Progenitor cell of endocrine pancreas (in vitro differentiated cells): Measurements from ENCODE around the gene SLC25A39. TPM values are rescaled to one million over a fixed set of nuclear protein-coding genes. Genes with fewer than 3 reads are reported as not detected.

Source experiments
- DNase-seq: peaks from one replicate; pipeline ENCODE4 v3.0.0; 2021; ENCODE audit warnings: low spot score; ENCODE audit not compliant: unreplicated experiment
- H3K27ac Mint-ChIP-seq: 2 replicates; pipeline ENCODE4 v1.8.0; 2021; ENCODE audit warnings: mild to moderate bottlenecking, moderate library complexity, mixed read lengths
- H3K27me3 Mint-ChIP-seq: 2 replicates; pipeline ENCODE4 v1.8.0; 2021; ENCODE audit warnings: mixed read lengths
- H3K36me3 Mint-ChIP-seq: 2 replicates; pipeline ENCODE4 v1.8.0; 2022; ENCODE audit warnings: mixed read lengths; ENCODE audit not compliant: insufficient read depth
- H3K4me1 Mint-ChIP-seq: 2 replicates; pipeline ENCODE4 v1.8.0; 2021; ENCODE audit warnings: low read depth, mixed read lengths
- H3K4me3 Mint-ChIP-seq: 2 replicates; pipeline ENCODE4 v1.8.0; 2021; ENCODE audit warnings: low read depth, mild to moderate bottlenecking, moderate library complexity, mixed read lengths
- H3K9me3 Mint-ChIP-seq: 2 replicates; pipeline ENCODE4 v1.8.0; 2021; ENCODE audit warnings: low read depth, mixed read lengths
- CTCF ChIP-seq: fragments of 200-600 bp; sonication (generic); IDR thresholded peaks from one replicate; pipeline ENCODE4 v1.5.0; 2021; ENCODE audit warnings: antibody characterized with exemption, mild to moderate bottlenecking; ENCODE audit not compliant: unreplicated experiment
- total RNA-seq: library from RNA; stranded (reverse); gene quantifications from 2 replicates; pipeline ENCODE4 v1.2.1, GENCODE V29; 2021

The SLC25A39 gene
- total RNA-seq, 1 donor from 2014 or later: 139 TPM

GRCh38 chr17:44356241-44356640, 31.6 kb upstream of the SLC25A39 start:
- Mint-ChIP-seq H3K4me1 (peaks cover 10% of the 10 kb centered on the region), H3K27ac (no peak overlapping the region)
- no peak for TF ChIP-seq CTCF

GRCh38 chr17:44355642-44356099, 31.0 kb upstream of the SLC25A39 start:
- Mint-ChIP-seq H3K36me3 (peaks cover 11% of the 10 kb centered on the region), H3K27ac (no peak overlapping the region), H3K4me1 (peaks cover 4% of the 10 kb centered on the region), H3K27me3 (peaks cover 7% of the 10 kb centered on the region), H3K4me3 (no peak overlapping the region), H3K9me3 (no peaks in the 10 kb centered on the region)
- TF ChIP-seq CTCF: no peak
- no peak for DNase-seq

More at GRCh38 chr17:44356241-44356640, 31.6 kb upstream of the SLC25A39 start:
- Mint-ChIP-seq H3K9me3 (no peaks in the 10 kb centered on the region), H3K27me3 (peaks cover 7% of the 10 kb centered on the region), H3K4me3 (no peak overlapping the region), H3K36me3 (peaks cover 11% of the 10 kb centered on the region)
- no peak for DNase-seq

GRCh38 chr17:44354582-44355561, 30.2 kb upstream of the SLC25A39 start:
- Mint-ChIP-seq H3K4me3 (no peak overlapping the region), H3K27ac (no peak overlapping the region), H3K36me3 (peaks cover 11% of the 10 kb centered on the region), H3K9me3 (no peaks in the 10 kb centered on the region), H3K4me1 (no peaks in the 10 kb centered on the region), H3K27me3 (peaks cover 7% of the 10 kb centered on the region)
- peak; percentile 76 for TF ChIP-seq CTCF
- peak; percentile 70 for DNase-seq

- DNase-seq: no peak
- no peak for TF ChIP-seq CTCF
- Mint-ChIP-seq H3K36me3 (peaks cover 11% of the 10 kb centered on the region), H3K4me1 (no peaks in the 10 kb centered on the region), H3K4me3 (no peak overlapping the region), H3K9me3 (no peaks in the 10 kb centered on the region), H3K27ac (no peak overlapping the region), H3K27me3 (peaks cover 7% of the 10 kb centered on the region)
Measured at GRCh38 chr17:44353672-44354331, 29.2 kb upstream of the SLC25A39 start.
